HG03135 (cell line): ENCODE results near the gene CTF1.
"Not testable (repeated sequence)": the region's sequence is repeated elsewhere in the genome, so short reads cannot be mapped to it uniquely, and the experiment has no call there.

ENCODE experiments used
- ATAC-seq: cut with Tn5 transposase; IDR thresholded peaks from one replicate; pipeline ENCODE4 v1.9.1; 2021; ENCODE audit warnings: mild to moderate bottlenecking, moderate library complexity; ENCODE audit not compliant: unreplicated experiment

CTF1 gene

GRCh38 chr16:30927789-30928378, 31.5 kb downstream of the CTF1 start:
- no peak for ATAC-seq

DNA sequence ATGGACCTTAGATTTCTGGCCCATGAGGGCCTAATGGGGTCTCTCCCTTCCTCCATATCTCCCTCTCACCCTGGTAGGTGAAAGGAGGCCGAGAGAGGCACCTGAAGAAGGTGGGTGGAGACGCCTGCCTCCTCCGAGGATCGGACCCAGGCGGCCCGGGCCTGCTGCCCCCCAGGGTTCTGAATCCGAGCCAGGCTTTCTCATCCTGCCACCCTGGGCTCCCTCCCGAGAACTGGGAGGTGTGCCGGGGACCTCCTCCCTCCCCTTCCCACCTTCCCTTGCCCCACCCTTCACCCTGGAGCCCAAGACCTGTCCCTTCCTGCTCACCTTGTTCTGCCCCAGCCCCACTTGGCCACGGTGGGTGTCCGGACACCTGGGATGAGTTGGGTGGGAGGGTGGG, 32.0 kb downstream of the CTF1 start:
- no peak for ATAC-seq

DNA sequence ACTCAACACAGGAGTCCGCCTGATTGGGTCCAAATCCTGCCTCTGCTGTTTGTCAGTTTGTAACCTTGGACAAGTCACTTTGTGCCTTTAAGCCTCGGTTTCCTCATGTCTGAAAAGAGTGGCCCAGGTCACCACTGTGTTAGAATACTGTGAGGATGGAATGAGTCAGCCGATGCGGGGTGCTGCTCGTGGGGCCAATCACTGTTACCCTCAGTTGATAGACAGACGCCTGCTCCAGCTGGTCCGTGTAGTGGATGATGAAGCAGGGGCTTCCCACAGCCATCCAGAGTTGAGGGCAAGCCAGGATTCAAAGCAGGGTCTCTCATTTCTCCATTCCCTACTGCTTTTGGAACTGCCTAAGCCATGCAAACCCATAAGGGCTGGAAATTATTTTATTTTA, 32.8 kb downstream of the CTF1 start:
- no peak for ATAC-seq

GRCh38 chr16:30930160-30930571, 33.8 kb downstream of the CTF1 start:
- no peak for ATAC-seq

GRCh38 chr16:30931068-30931650, 34.7 kb downstream of the CTF1 start:
- ATAC-seq, result no peak

DNA sequence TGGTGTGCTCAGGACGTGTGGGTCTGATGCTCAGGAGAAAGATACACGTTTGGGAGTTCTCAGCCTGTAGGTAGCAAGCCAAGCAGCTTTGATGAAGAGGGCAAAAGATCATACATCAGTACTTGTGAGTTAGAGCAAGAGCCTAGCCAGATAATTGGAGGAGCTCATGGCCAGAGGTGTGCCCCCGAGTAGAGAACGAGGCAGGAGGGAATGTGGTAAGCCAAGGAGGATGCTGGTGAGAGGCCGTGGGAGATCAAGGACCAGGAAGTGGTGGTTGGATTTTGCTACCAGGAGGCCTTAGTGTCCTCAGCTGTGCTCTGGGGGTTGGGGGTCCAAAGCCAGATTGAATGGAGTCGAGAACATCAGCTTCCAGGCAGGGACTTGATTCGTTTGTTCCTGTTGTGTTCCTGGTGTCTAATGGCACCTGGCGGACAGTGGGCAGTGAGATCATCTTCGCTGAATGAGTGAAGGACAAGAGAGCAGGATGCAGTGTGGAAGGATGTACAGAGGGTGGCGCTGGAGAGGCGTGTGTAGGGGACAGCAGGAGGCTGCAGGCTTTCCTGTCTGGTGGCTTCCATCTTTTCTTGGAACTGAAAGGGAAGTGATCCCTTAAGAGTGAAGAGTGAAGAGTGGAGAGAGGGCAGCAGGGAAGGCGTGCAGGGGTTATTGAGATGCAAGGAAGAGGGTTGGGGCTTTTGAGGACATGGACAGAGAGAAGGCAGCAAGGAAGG, 38.6 kb downstream of the CTF1 start:
- no peak for ATAC-seq

DNA sequence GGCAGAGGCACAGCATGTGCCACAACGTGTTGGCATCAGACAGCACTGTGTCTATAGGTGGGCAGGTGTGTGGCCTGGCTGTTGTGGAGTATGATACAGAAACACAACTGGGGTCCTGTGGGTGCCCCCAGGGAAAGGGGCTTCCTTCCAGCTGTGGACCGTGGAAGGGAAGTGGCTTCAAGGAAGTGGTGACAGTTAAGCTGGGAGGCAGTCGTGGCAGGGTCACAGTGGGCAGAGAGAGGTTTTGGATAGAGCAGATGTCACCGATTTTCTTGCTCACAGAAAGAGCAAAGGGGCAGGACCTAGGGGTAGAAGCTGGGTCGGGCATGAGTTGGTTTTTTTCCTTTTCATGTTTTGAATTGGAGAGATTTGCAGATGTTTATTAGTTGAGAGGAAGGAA, 41.3 kb downstream of the CTF1 start:
- ATAC-seq, result no peak

GRCh38 chr16:30939571-30939970, 43.2 kb downstream of the CTF1 start:
- not testable (repeated sequence) for ATAC-seq

- ATAC-seq, result peak; percentile 67
Measured at GRCh38 chr16:30941600-30942425, 45.4 kb downstream of the CTF1 start.

- ATAC-seq, result no peak
Measured at GRCh38 chr16:30942426-30942806, 46.0 kb downstream of the CTF1 start.

DNA sequence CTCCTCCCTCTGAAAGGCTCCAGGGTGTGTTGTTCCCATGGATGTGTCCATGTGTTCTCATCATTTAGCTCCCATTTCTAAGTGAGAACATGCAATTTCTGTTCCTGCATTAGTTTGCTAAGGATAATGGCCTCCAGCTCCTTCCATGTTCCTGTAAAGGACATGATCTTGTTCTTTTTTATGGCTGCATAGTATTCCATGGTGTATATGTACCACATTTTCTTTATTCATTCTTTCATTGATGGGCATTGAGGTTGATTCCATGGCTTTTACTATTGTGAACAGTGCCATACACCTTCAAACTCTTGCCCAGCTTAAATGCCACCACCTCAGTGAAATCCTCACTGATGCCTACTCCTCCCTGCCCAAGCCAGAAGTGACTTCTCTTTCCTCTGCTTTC, 47.9 kb downstream of the CTF1 start:
- ATAC-seq, result no peak

- no peak for ATAC-seq
Measured at GRCh38 chr16:30946671-30947540, 50.5 kb downstream of the CTF1 start.

GRCh38 chr16:30947541-30947858, 51.1 kb downstream of the CTF1 start:
- ATAC-seq, result no peak

GRCh38 chr16:30947859-30948666, 51.6 kb downstream of the CTF1 start:
- ATAC-seq, result no peak

DNA sequence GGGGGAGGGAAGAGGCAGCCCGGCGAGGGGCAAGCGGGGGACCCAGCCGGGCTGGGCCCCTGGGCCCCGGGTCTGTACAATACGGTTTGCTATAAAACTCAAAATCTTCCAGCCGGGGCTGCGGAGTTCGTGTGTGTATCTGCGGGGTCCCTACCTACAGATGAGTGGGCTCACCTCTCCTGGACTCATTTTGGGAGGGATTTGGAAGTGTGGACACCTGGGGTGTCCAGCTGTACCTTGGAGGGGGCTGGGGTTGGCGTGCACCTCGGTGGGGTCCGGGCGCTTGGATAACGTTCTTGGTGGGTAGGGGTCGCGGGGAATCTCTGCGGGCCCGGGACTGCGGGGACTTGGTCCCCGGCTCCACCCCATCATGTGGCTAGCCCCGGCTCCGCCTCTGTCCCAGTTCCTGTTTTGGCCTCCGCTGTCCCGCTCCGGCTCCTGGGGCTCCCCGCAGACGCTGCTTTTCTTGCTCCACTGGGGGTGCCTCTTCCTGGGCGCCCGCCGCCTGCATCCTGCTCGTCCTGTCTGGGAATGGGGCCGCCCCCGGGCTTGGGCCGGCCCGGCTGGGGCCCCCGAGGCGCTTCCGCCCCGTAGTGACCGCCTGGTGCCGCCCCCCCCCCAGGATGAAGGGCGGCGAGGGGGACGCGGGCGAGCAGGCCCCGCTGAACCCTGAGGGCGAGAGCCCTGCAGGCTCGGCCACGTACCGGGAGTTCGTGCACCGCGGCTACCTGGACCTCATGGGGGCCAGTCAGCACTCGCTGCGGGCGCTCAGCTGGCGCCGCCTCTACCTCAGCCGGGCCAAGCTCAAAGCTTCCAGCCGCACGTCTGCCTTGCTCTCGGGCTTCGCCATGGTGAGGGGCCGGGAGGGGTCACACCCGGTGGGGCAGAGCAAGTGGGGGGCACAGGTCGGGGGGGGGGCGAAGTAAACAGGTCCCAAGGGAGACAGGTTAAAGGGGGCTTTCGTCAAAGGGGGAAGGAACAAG, 52.5 kb downstream of the CTF1 start, which contains the start of gene ORAI3:
Gene ORAI3, plus strand, starts transcription at position 402 of the 983 bp plus-strand sequence. Its CDS starts 222 bp downstream, at position 624.
- peak; percentile 51 for ATAC-seq

DNA sequence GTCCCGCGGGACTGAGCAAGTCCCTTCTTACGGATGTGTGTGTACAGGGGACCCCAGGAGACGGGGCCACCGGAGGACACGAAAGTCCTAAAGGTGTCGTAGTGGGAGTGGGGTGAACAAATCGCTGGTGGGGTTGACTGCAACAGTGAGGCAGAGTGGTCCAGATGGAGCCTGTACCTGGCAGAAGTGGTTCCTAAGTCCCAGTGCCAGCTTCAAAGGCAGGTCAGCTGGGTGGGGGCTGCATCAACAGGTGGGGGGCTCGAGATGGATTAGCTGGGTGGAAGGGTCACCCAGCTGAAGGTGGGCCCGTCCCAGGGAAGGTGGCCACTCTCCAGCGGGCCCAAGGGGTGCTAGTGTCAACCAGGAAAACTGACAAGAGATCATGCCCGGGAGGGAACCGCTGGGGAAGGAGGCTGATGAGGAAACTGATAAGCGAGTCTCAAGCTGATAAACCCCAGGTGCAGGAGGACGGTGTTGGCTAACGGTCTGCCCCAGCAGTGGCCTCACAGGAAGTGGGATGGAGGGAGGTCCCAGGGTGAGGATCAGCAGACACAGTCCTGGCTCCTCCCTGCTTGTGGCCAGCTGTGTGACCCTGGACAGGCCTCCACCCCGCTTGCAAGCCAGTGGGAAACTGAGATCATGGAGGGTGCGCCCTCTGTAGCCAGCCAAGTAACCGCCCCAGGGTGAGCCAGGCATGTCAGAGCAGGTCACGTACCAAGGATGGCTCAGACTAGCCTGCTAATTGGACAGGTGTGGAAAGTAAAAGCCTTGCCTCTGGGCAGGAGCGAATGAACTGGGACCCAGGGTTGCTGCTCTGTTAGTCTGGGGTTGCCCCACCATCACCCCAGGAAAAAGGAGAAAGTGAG, 53.5 kb downstream of the CTF1 start:
- ATAC-seq, result peak; percentile 45

DNA sequence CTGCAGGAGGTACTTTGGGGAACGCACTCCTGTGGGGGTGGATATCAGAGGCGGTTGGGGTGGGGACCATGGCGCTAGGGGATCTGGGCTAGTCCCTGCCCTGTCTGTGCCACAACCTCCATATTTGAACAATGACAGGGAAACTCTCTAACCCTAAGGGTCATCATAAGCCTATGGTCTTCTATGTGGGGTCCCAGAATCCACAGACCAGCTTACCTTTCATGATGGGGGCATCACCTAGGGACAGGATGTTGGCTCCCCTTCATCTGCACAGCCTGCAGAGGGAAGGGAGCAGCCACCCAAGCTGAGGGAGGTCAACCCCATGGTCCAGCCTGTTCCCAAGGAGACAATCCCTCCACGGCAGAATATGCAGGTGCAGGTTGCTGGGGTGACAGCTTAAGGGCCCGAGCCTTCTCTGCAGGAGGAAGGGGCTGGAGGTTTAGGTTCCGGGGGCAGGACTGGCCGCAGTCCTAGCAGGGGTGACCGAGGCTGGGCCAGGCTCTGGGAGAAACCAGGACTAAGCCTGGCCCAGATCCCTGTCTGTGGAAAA, 54.2 kb downstream of the CTF1 start:
- ATAC-seq, result no peak
